Measurements from ENCODE around the gene NFE2. TPM values are rescaled to one million over a fixed set of nuclear protein-coding genes. Genes with fewer than 3 reads are reported as not detected.

The NFE2 gene
- total RNA-seq, 1 experiment from 2014 or later: 2.4 TPM

DNA sequence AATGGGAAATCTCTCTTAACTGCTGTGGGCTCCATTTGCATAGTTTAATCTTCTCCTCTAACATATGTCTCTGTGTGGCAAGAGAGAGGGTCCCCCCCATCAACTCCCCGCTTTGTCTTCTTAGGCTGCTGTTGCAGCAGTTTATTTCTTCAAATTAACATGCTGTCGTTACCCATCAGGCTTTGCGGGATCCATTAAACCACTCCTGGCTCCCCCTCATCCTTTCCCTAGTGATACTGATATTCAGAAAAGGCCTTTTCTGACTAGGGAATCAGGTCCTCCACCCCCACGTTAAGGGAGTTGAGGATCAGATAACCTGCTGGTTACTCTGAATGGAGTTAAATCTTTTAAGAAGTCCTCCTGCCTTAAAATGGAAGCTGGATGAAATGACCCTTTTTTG, 48.2 kb upstream of the NFE2 start:
- no peak for ATAC-seq
- TF ChIP-seq, protein P1, sequence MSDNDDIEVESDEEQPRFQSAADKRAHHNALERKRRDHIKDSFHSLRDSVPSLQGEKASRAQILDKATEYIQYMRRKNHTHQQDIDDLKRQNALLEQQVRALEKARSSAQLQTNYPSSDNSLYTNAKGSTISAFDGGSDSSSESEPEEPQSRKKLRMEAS (CRISPR knock-in tag; IDR thresholded peaks at IDR 0.05): no peak
- TF ChIP-seq ZBTB21 (CRISPR knock-in tag; IDR thresholded peaks at IDR 0.05; ENCODE audit: borderline replicate concordance): no peak
- no peak for TF ChIP-seq ZBTB43 (CRISPR knock-in tag; IDR thresholded peaks at IDR 0.05)
- no peak for TF ChIP-seq TCF7 (CRISPR knock-in tag; IDR thresholded peaks at IDR 0.05; ENCODE audit: low read depth)
- TF ChIP-seq, protein P2, sequence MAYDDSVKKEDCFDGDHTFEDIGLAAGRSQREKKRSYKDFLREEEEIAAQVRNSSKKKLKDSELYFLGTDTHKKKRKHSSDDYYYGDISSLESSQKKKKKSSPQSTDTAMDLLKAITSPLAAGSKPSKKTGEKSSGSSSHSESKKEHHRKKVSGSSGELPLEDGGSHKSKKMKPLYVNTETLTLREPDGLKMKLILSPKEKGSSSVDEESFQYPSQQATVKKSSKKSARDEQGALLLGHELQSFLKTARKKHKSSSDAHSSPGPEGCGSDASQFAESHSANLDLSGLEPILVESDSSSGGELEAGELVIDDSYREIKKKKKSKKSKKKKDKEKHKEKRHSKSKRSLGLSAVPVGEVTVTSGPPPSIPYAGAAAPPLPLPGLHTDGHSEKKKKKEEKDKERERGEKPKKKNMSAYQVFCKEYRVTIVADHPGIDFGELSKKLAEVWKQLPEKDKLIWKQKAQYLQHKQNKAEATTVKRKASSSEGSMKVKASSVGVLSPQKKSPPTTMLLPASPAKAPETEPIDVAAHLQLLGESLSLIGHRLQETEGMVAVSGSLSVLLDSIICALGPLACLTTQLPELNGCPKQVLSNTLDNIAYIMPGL (CRISPR knock-in tag; IDR thresholded peaks at IDR 0.05): no peak
- no peak for TF ChIP-seq NR1H2 (CRISPR knock-in tag; IDR thresholded peaks at IDR 0.05)
- TF ChIP-seq ESRRA (CRISPR knock-in tag; IDR thresholded peaks at IDR 0.05; ENCODE audit: borderline replicate concordance): no peak
- TF ChIP-seq TP53 (CRISPR knock-in tag; IDR thresholded peaks at IDR 0.05): no peak
- TF ChIP-seq RORB (CRISPR knock-in tag; IDR thresholded peaks at IDR 0.05): no peak
- no peak for TF ChIP-seq GRHL2 (CRISPR knock-in tag; IDR thresholded peaks at IDR 0.05; ENCODE audit: insufficient replicate concordance, severe bottlenecking)
- TF ChIP-seq CREB1 (CRISPR knock-in tag; IDR thresholded peaks at IDR 0.05): no peak
- TF ChIP-seq, protein P3, sequence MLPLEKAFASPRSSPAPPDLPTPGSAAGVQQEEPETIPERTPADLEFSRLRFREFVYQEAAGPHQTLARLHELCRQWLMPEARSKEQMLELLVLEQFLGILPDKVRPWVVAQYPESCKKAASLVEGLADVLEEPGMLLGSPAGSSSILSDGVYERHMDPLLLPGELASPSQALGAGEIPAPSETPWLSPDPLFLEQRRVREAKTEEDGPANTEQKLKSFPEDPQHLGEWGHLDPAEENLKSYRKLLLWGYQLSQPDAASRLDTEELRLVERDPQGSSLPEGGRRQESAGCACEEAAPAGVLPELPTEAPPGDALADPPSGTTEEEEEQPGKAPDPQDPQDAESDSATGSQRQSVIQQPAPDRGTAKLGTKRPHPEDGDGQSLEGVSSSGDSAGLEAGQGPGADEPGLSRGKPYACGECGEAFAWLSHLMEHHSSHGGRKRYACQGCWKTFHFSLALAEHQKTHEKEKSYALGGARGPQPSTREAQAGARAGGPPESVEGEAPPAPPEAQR (CRISPR knock-in tag; IDR thresholded peaks at IDR 0.05): no peak
- no peak for TF ChIP-seq ZNF416 (CRISPR knock-in tag; IDR thresholded peaks at IDR 0.05)
- TF ChIP-seq ATF3 (CRISPR knock-in tag; conservative IDR thresholded peaks at IDR 0.05): no peak
- no peak for TF ChIP-seq ZNF219 (CRISPR knock-in tag; IDR thresholded peaks at IDR 0.05; ENCODE audit: borderline replicate concordance)
- TF ChIP-seq ZNF425 (CRISPR knock-in tag; conservative IDR thresholded peaks at IDR 0.05): no peak
- no peak for TF ChIP-seq NR3C1 (CRISPR knock-in tag; conservative IDR thresholded peaks at IDR 0.05; ENCODE audit: low read depth)
- no peak for TF ChIP-seq CBFB (CRISPR knock-in tag; IDR thresholded peaks at IDR 0.05; ENCODE audit: low read depth)
- TF ChIP-seq AFF4 (CRISPR knock-in tag; IDR thresholded peaks at IDR 0.05; ENCODE audit: borderline replicate concordance): no peak
- Mint-ChIP-seq H3K27me3 (ENCODE audit: low read depth) (peaks cover 18% of the 10 kb centered on the region), H3K36me3 (peaks cover 46% of the 10 kb centered on the region), H3K27ac (no peak overlapping the region), H3K4me1 (peaks cover 47% of the 10 kb centered on the region), H3K9me3 (no peaks in the 10 kb centered on the region), H3K4me3 (no peak overlapping the region)
- ChIA-PET POLR2A (no interaction called here), CTCF (interaction anchor here (1.0 kb wide), 1 partner anchor 10 kb away, joined by 3 read pairs; no protein-coding TSS in a partner anchor)
- no peak for DNase-seq (ENCODE audit: low spot score)
